Inflammatory macrophage treated with lipopolysaccharide for 1 hour (primary cell): ENCODE measurements around the gene DIAPH3.

ENCODE experiments used
- DNase-seq, 2 donors: peaks; one replicate each; pipeline ENCODE4 v3.0.0-alpha.2; 2020 to 2022

Gene DIAPH3

GRCh38 chr13:59659981-59660380 lies 503.7 kb downstream of the DIAPH3 start:
- DNase-seq = no peak

- no peak for DNase-seq
Measured at GRCh38 chr13:59658738-59659330, 504.9 kb downstream of the DIAPH3 start.

GRCh38 chr13:59658027-59658737 lies 505.5 kb downstream of the DIAPH3 start:
- no peak for DNase-seq

- DNase-seq = no peak
Measured at GRCh38 chr13:59653916-59654315, 509.8 kb downstream of the DIAPH3 start.

- no peak for DNase-seq
Measured at GRCh38 chr13:59651479-59651878, 512.2 kb downstream of the DIAPH3 start.

- DNase-seq = no peak
Measured at GRCh38 chr13:59643906-59644626, 519.7 kb downstream of the DIAPH3 start.

GRCh38 chr13:59643364-59643841 lies 520.3 kb downstream of the DIAPH3 start:
- no peak for DNase-seq

- DNase-seq = no peak
Measured at GRCh38 chr13:59641817-59642216, 521.9 kb downstream of the DIAPH3 start.

- DNase-seq = no peak
Measured at GRCh38 chr13:59641261-59641660, 522.5 kb downstream of the DIAPH3 start.

GRCh38 chr13:59638404-59638803 lies 525.3 kb downstream of the DIAPH3 start:
- no peak for DNase-seq

- no peak for DNase-seq
Measured at GRCh38 chr13:59635589-59635988, 528.1 kb downstream of the DIAPH3 start.

- no peak for DNase-seq
Measured at GRCh38 chr13:59633290-59633689, 530.4 kb downstream of the DIAPH3 start.

- DNase-seq = no peak
Measured at GRCh38 chr13:59631271-59631670, 532.5 kb downstream of the DIAPH3 start.

GRCh38 chr13:59625111-59625510 lies 538.6 kb downstream of the DIAPH3 start:
- DNase-seq = no peak

GRCh38 chr13:59623206-59623915 lies 540.4 kb downstream of the DIAPH3 start:
- no peak for DNase-seq

GRCh38 chr13:59621773-59622172 lies 542.0 kb downstream of the DIAPH3 start:
- DNase-seq = no peak
